ENCODE results near the gene ARHGAP24. TPM values are rescaled to one million over a fixed set of nuclear protein-coding genes. Genes with fewer than 3 reads are reported as not detected.

Gene ARHGAP24
- total RNA-seq, 2 experiments from 2014 or later, result not detected

- POLR2A ChIA-PET, result no interaction called here
- no peaks in the 10 kb centered on the region for H3K27me3 Mint-ChIP-seq
- no peak overlapping the region for H3K4me3 Mint-ChIP-seq
- CTCF ChIA-PET, result no interaction called here
- peaks cover under 1% of the 10 kb centered on the region for H3K9me3 Mint-ChIP-seq
- DNase-seq, result no peak
- H3K4me1 Mint-ChIP-seq (ENCODE audit: low read depth), result no peaks in the 10 kb centered on the region
- intact Hi-C loops (cut with micrococcal nuclease), result no loop called here
- no peaks in the 10 kb centered on the region for H3K36me3 Mint-ChIP-seq
- H3K27ac Mint-ChIP-seq, result no peak overlapping the region
Measured at GRCh38 chr4:85717351-85717750, 242.4 kb downstream of the ARHGAP24 start.

GRCh38 chr4:85717847-85718246 lies 242.9 kb downstream of the ARHGAP24 start:
- intact Hi-C loops (cut with micrococcal nuclease), result no loop called here
- POLR2A ChIA-PET, result no interaction called here
- Mint-ChIP-seq H3K36me3 (no peaks in the 10 kb centered on the region), H3K27ac (no peak overlapping the region), H3K4me3 (no peak overlapping the region), H3K27me3 (no peaks in the 10 kb centered on the region), H3K4me1 (ENCODE audit: low read depth) (no peaks in the 10 kb centered on the region), H3K9me3 (peaks cover 2% of the 10 kb centered on the region)
- DNase-seq, result no peak
- CTCF ChIA-PET, result no interaction called here

- ChIA-PET CTCF (no interaction called here), POLR2A (no interaction called here)
- Mint-ChIP-seq H3K4me3 (no peak overlapping the region), H3K36me3 (no peaks in the 10 kb centered on the region), H3K27ac (no peak overlapping the region), H3K9me3 (peaks cover 2% of the 10 kb centered on the region), H3K27me3 (no peaks in the 10 kb centered on the region), H3K4me1 (ENCODE audit: low read depth) (no peaks in the 10 kb centered on the region)
- intact Hi-C loops (cut with micrococcal nuclease), result no loop called here
- DNase-seq, result no peak
Measured at GRCh38 chr4:85720735-85721134, 245.8 kb downstream of the ARHGAP24 start.

GRCh38 chr4:85722401-85722800 lies 247.5 kb downstream of the ARHGAP24 start:
- Mint-ChIP-seq H3K27me3 (no peaks in the 10 kb centered on the region), H3K4me3 (no peak overlapping the region), H3K4me1 (ENCODE audit: low read depth) (no peaks in the 10 kb centered on the region), H3K9me3 (peaks cover 2% of the 10 kb centered on the region), H3K27ac (no peak overlapping the region), H3K36me3 (no peaks in the 10 kb centered on the region)
- DNase-seq, result no peak
- ChIA-PET POLR2A (no interaction called here), CTCF (no interaction called here)
- intact Hi-C loops (cut with micrococcal nuclease), result no loop called here

- no peak overlapping the region for H3K4me3 Mint-ChIP-seq
- H3K27me3 Mint-ChIP-seq, result no peaks in the 10 kb centered on the region
- no peak for DNase-seq
- ChIA-PET CTCF (no interaction called here), POLR2A (no interaction called here)
- H3K4me1 Mint-ChIP-seq (ENCODE audit: low read depth), result no peaks in the 10 kb centered on the region
- H3K36me3 Mint-ChIP-seq, result no peaks in the 10 kb centered on the region
- H3K9me3 Mint-ChIP-seq, result peaks cover 2% of the 10 kb centered on the region
- intact Hi-C loops (cut with micrococcal nuclease), result no loop called here
- H3K27ac Mint-ChIP-seq, result no peak overlapping the region
Measured at GRCh38 chr4:85722807-85723206, 247.9 kb downstream of the ARHGAP24 start.

GRCh38 chr4:85724791-85725563 lies 250.0 kb downstream of the ARHGAP24 start:
- no peaks in the 10 kb centered on the region for H3K36me3 Mint-ChIP-seq
- no peak overlapping the region for H3K27ac Mint-ChIP-seq
- no peaks in the 10 kb centered on the region for H3K4me1 Mint-ChIP-seq (ENCODE audit: low read depth)
- peaks cover 2% of the 10 kb centered on the region for H3K9me3 Mint-ChIP-seq
- CTCF ChIA-PET, result no interaction called here
- no peak overlapping the region for H3K4me3 Mint-ChIP-seq
- intact Hi-C loops (cut with micrococcal nuclease), result no loop called here
- H3K27me3 Mint-ChIP-seq, result no peaks in the 10 kb centered on the region
- DNase-seq, result no peak
- POLR2A ChIA-PET, result no interaction called here

GRCh38 chr4:85725721-85726170 lies 250.8 kb downstream of the ARHGAP24 start:
- intact Hi-C loops (cut with micrococcal nuclease), result no loop called here
- CTCF ChIA-PET, result no interaction called here
- Mint-ChIP-seq H3K27ac (no peak overlapping the region), H3K27me3 (no peaks in the 10 kb centered on the region), H3K4me3 (no peak overlapping the region), H3K36me3 (no peaks in the 10 kb centered on the region), H3K4me1 (ENCODE audit: low read depth) (no peaks in the 10 kb centered on the region), H3K9me3 (peaks cover 2% of the 10 kb centered on the region)
- no peak for DNase-seq
- POLR2A ChIA-PET, result no interaction called here

- H3K4me3 Mint-ChIP-seq, result no peak overlapping the region
- H3K36me3 Mint-ChIP-seq, result no peaks in the 10 kb centered on the region
- POLR2A ChIA-PET, result no interaction called here
- H3K27me3 Mint-ChIP-seq, result no peaks in the 10 kb centered on the region
- DNase-seq, result no peak
- H3K9me3 Mint-ChIP-seq, result peaks cover 2% of the 10 kb centered on the region
- intact Hi-C loops (cut with micrococcal nuclease), result no loop called here
- H3K4me1 Mint-ChIP-seq (ENCODE audit: low read depth), result no peaks in the 10 kb centered on the region
- no peak overlapping the region for H3K27ac Mint-ChIP-seq
- CTCF ChIA-PET, result no interaction called here
Measured at GRCh38 chr4:85726555-85726954, 251.6 kb downstream of the ARHGAP24 start.

GRCh38 chr4:85728464-85728863 lies 253.5 kb downstream of the ARHGAP24 start:
- Mint-ChIP-seq H3K27ac (no peak overlapping the region), H3K4me1 (ENCODE audit: low read depth) (no peaks in the 10 kb centered on the region), H3K9me3 (no peaks in the 10 kb centered on the region), H3K4me3 (no peak overlapping the region), H3K27me3 (no peaks in the 10 kb centered on the region), H3K36me3 (no peaks in the 10 kb centered on the region)
- intact Hi-C loops (cut with micrococcal nuclease), result no loop called here
- POLR2A ChIA-PET, result no interaction called here
- no peak for DNase-seq
- CTCF ChIA-PET, result no interaction called here

GRCh38 chr4:85732124-85732523 lies 257.2 kb downstream of the ARHGAP24 start:
- no peaks in the 10 kb centered on the region for H3K4me1 Mint-ChIP-seq (ENCODE audit: low read depth)

GRCh38 chr4:85733798-85734197 lies 258.8 kb downstream of the ARHGAP24 start:
- Mint-ChIP-seq H3K4me1 (ENCODE audit: low read depth) (no peaks in the 10 kb centered on the region), H3K27ac (no peak overlapping the region), H3K4me3 (no peak overlapping the region), H3K27me3 (no peaks in the 10 kb centered on the region), H3K36me3 (no peaks in the 10 kb centered on the region), H3K9me3 (no peaks in the 10 kb centered on the region)
- ChIA-PET POLR2A (no interaction called here), CTCF (no interaction called here)
- intact Hi-C loops (cut with micrococcal nuclease), result no loop called here
- DNase-seq, result no peak

More at GRCh38 chr4:85732124-85732523, 257.2 kb downstream of the ARHGAP24 start:
- no peak overlapping the region for H3K27ac Mint-ChIP-seq
- H3K36me3 Mint-ChIP-seq, result no peaks in the 10 kb centered on the region
- no peaks in the 10 kb centered on the region for H3K9me3 Mint-ChIP-seq
- H3K27me3 Mint-ChIP-seq, result no peaks in the 10 kb centered on the region
- POLR2A ChIA-PET, result no interaction called here
- no peak overlapping the region for H3K4me3 Mint-ChIP-seq
- no peak for DNase-seq
- intact Hi-C loops (cut with micrococcal nuclease), result no loop called here
- CTCF ChIA-PET, result no interaction called here

GRCh38 chr4:85734424-85734831 lies 259.5 kb downstream of the ARHGAP24 start:
- Mint-ChIP-seq H3K9me3 (no peaks in the 10 kb centered on the region), H3K4me3 (no peak overlapping the region), H3K4me1 (ENCODE audit: low read depth) (no peaks in the 10 kb centered on the region), H3K27me3 (no peaks in the 10 kb centered on the region), H3K27ac (no peak overlapping the region), H3K36me3 (no peaks in the 10 kb centered on the region)
- DNase-seq, result no peak
- intact Hi-C loops (cut with micrococcal nuclease), result no loop called here
- ChIA-PET CTCF (no interaction called here), POLR2A (no interaction called here)

GRCh38 chr4:85736571-85736970 lies 261.6 kb downstream of the ARHGAP24 start:
- Mint-ChIP-seq H3K4me3 (no peak overlapping the region), H3K27ac (no peak overlapping the region), H3K4me1 (ENCODE audit: low read depth) (no peaks in the 10 kb centered on the region), H3K9me3 (no peaks in the 10 kb centered on the region), H3K36me3 (no peaks in the 10 kb centered on the region), H3K27me3 (no peaks in the 10 kb centered on the region)
- ChIA-PET POLR2A (no interaction called here), CTCF (no interaction called here)
- intact Hi-C loops (cut with micrococcal nuclease), result no loop called here
- no peak for DNase-seq
